T-helper 2 cell (primary cell): Measurements from ENCODE around the gene TCP11X1.
"Not testable (repeated sequence)": the region's sequence is repeated elsewhere in the genome, so short reads cannot be mapped to it uniquely, and the experiment has no call there.

Source experiments
- DNase-seq, 5 experiments: peaks; one replicate each; pipeline versions ENCODE4 v3.0.0 to v3.0.0-alpha.2; 2012 to 2022
- total RNA-seq, 2 donors: gene quantifications; one replicate each; lab custom pipeline; 2026; lab: John Stamatoyannopoulos, UW

The TCP11X1 gene
- 0 reads per million in 2 donors for total RNA-seq

DNA sequence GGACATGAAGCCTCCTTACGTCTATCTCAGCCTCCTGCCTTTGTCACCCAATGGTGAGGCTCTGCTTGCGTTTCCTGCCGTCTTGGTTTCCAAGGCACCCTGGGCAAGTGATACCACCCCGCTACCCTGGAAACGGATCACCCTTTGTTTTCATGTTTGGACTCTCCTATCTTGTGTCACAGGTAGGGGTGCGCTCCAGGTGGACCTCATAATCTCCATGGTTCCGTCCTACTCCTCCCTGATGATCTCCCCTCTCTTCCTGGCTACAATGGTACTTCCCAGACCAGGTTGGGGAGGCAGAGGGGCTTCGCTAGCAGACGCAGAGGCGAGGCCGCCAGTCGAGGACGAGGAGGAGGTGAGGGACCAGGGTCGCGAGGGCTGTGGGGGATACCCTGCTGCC is at the start of gene TCP11X1:
TCP11X1 (plus strand) TSS at position 316 of the 400 bp plus-strand sequence.
- DNase-seq, result not testable (repeated sequence)

GRCh38 chrX:102185967-102186720 is 29.0 kb upstream of the TCP11X1 start:
- no peak for DNase-seq

DNA sequence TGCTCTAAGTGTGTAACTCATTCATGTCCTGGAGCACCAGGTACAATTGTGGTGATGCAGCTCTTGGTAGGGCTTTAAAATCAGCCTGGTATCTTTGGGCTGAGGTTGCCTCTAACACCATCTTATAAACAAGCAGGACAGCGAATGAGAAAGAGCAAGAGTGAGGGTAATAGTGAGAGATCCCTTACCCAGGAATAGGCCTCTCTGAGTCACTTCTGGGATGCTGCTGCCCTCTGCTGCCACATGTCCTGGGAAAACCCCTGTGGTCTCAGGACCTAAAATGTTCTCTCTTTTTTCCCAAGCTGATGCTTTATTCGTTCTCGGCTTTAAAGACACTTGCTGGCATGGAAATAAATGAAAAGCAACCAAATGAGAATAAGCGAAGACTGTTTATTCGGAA is 7.2 kb upstream of the TCP11X1 start:
- DNase-seq, result not testable (repeated sequence)

- DNase-seq, result not testable (repeated sequence)
Observed at GRCh38 chrX:102216497-102216896, 1.4 kb downstream of the TCP11X1 start.

DNA sequence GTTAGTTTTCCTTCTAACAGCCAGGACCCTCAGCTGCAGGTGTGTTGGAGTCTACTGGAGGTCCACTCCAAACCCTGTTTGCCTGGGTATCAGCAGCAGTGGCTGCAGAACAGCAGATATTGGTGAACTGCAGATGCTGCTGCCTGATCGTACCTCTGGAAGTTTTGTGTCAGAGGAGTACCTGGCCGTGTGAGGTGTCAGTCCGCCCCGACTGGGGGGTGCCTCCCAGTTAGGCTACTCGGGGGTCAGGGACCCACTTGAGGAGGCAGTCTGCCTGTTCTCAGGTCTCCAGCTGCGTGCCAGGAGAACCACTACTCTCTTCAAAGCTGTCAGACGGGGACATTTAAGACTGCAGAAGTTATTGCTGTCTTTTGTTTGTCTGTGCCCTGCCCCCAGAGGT is 20.6 kb downstream of the TCP11X1 start:
- not testable (repeated sequence) for DNase-seq

DNA sequence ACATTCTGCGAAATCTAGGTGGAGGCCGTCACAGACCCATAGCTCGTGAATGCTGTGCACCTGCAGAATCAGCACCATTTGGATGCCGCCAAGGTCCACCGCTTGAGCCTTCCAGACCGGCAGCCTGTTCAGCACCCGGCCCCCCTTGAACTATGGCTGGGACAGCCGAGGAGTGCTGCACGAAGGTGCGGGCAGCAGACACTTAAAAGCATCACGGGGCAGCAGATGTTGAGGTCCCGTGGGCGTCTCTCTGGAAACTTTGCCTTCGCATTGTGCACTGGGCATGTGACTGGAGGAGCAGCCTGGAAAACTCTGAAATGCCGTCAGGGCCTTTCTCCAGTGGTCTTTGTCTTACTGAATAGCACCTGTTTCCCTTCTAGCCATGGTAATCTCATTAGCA is 25.2 kb downstream of the TCP11X1 start:
- DNase-seq, result not testable (repeated sequence)

GRCh38 chrX:102246893-102247292 is 31.8 kb downstream of the TCP11X1 start, which contains the start of gene NXF2:
NXF2 (plus strand) TSS chrX:102247167; CDS start chrX:102307079, 59,912 bp downstream.
- not testable (repeated sequence) for DNase-seq

GRCh38 chrX:102272231-102272630 is 57.1 kb downstream of the TCP11X1 start:
- not testable (repeated sequence) for DNase-seq
